Mucosa of descending colon (tissue), 3 donors: ENCODE results near the gene ADISSP. TPM values are rescaled to one million over a fixed set of nuclear protein-coding genes. Genes with fewer than 3 reads are reported as not detected.

Experiments used
- ATAC-seq: fragments of 200-7000 bp; cut with Tn5 transposase; one replicate; pipeline ENCODE4 v1.9.1; 2020; ENCODE audit warnings: mild to moderate bottlenecking, moderate library complexity
- DNase-seq, 3 donors: peaks; one replicate each; pipeline ENCODE4 v3.0.0-alpha.2; 2020
- H3K36me3 ChIP-seq: fragments of 200-600 bp; one replicate; pipeline ENCODE4 v1.8.0; 2021; ENCODE audit warnings: low read depth, mild to moderate bottlenecking
- H3K4me1 ChIP-seq: fragments of 200-600 bp; one replicate; pipeline ENCODE4 v1.8.0; 2021; ENCODE audit warnings: low read depth, mild to moderate bottlenecking
- H3K4me3 ChIP-seq: fragments of 200-600 bp; one replicate; pipeline ENCODE4 v1.8.0; 2021; ENCODE audit warnings: mild to moderate bottlenecking
- H3K9me3 ChIP-seq: fragments of 200-600 bp; one replicate; pipeline ENCODE4 v1.8.0; 2021; ENCODE audit warnings: mild to moderate bottlenecking
- CTCF ChIP-seq: fragments of 200-600 bp; IDR thresholded peaks from one replicate; pipeline ENCODE4 v1.8.0; 2022; ENCODE audit warnings: antibody characterized with exemption, mild to moderate bottlenecking
- intact Hi-C, 2 donors: fragments of 100-400 bp; cut with DNase I in 1 of 2; cut with micrococcal nuclease in 1 of 2; formaldehyde crosslinking; loops; one replicate each; pipeline versions ENCODE4 v1.11.0 to v1.11.1; 2022; cut with DNase I, micrococcal nuclease
- total RNA-seq, 3 donors: library from RNA; stranded (reverse); fragmentation: NEBNext Ultra II Directional in 2 of 3; extraction: Animal tissue kit (Norgen Biotek cat#: 25700) in 2 of 3; gene quantifications; one replicate each; pipeline versions ENCODE4 v1.2.1 to v1.2.4, GENCODE V29; 2021 to 2023
- donor health status: DM: no; HTN: no; CAD: no; lungs with moderate emphysema.
- donor health status: DM: no; HTN: no; CAD: no.
- donor health status: DM: no; HTN: yes; CAD: no.

ADISSP gene
- total RNA-seq, 3 donors from 2014 or later, result 14.5 to 69.6 (median 26.5) TPM

- intact Hi-C loops, result no loop called here
- DNase-seq (peak in 2 of 3 donors; percentile 46 to 56), ATAC-seq (peak; percentile 69)
- Histone ChIP-seq H3K9me3 (no peaks in the 10 kb centered on the region), H3K36me3 (no peaks in the 10 kb centered on the region), H3K4me3 (no peak overlapping the region), H3K4me1 (peaks cover 7% of the 10 kb centered on the region)
- TF ChIP-seq CTCF, result no peak
Measured at GRCh38 chr20:3734111-3734843, 33.3 kb downstream of the ADISSP start.

- H3K36me3 ChIP-seq, result no peaks in the 10 kb centered on the region
- H3K9me3 ChIP-seq, result no peaks in the 10 kb centered on the region
- no peak for ATAC-seq
- H3K4me1 ChIP-seq, result peaks cover 7% of the 10 kb centered on the region
- H3K4me3 ChIP-seq, result no peak overlapping the region
- DNase-seq, result peak in 1 of 3 donors; percentile 23
- no peak for TF ChIP-seq CTCF
- intact Hi-C loops, result no loop called here
Measured at GRCh38 chr20:3733119-3733995, 34.2 kb downstream of the ADISSP start.

- H3K4me3 ChIP-seq, result no peak within 1 kb of the TSS
- intact Hi-C loops, result no loop called here
- no peak for TF ChIP-seq CTCF
- peaks cover 7% of the 10 kb centered on the region for H3K4me1 ChIP-seq
- no peaks in the 10 kb centered on the region for H3K36me3 ChIP-seq
- DNase-seq (peak in 1 of 3 donors; percentile 23), ATAC-seq (no peak)
- H3K9me3 ChIP-seq, result no peaks in the 10 kb centered on the region
Measured at GRCh38 chr20:3732327-3733118, 35.0 kb downstream of the ADISSP start, which contains the start of gene HSPA12B. Gene HSPA12B (plus strand): TSS chr20:3732685. CDS start chr20:3738675, 5,990 bp downstream.

GRCh38 chr20:3731944-3732326, 35.6 kb downstream of the ADISSP start:
- Histone ChIP-seq H3K4me3 (no peak overlapping the region), H3K36me3 (no peaks in the 10 kb centered on the region), H3K4me1 (peaks cover 7% of the 10 kb centered on the region), H3K9me3 (no peaks in the 10 kb centered on the region)
- TF ChIP-seq CTCF, result no peak
- DNase-seq (no peak), ATAC-seq (no peak)
- intact Hi-C loops, result no loop called here
